Prostate gland (tissue), 2 donors: Measurements from ENCODE around the gene ARHGEF2. TPM values are rescaled to one million over a fixed set of nuclear protein-coding genes. Genes with fewer than 3 reads are reported as not detected.

Source experiments
- DNase-seq: peaks from one replicate; pipeline ENCODE4 v3.0.0-alpha.2; 2019; ENCODE audit warnings: low spot score
- H3K27ac ChIP-seq, 2 donors: fragments of 200-600 bp; sonication (generic); 2 replicates each; pipeline ENCODE4 v1.5.1; 2017 to 2019
- H3K27me3 ChIP-seq: fragments of 200-600 bp; sonication (generic); replicated peaks from 2 replicates; pipeline ENCODE4 v1.5.1; 2019; ENCODE audit not compliant: insufficient read depth
- H3K36me3 ChIP-seq, 2 donors: fragments of 200-600 bp; sonication (generic); 1 replicate in 1 of 2; 2 replicates in 1 of 2; pipeline versions ENCODE4 v1.5.1 to v1.8.1; 2017 to 2019
- H3K4me1 ChIP-seq: fragments of 200-600 bp; sonication (generic); replicated peaks from 2 replicates; pipeline ENCODE4 v1.5.1; 2019
- H3K4me3 ChIP-seq, 2 donors: fragments of 200-600 bp; sonication (generic); 2 replicates each; pipeline ENCODE4 v1.5.1; 2017 to 2019
- H3K9me3 ChIP-seq: fragments of 200-600 bp; sonication (generic); 2 replicates; pipeline ENCODE4 v1.5.1; 2017
- CTCF ChIP-seq, 4 experiments: fragments of 200-600 bp in 2 of 4; fragments of 450-650 bp in 2 of 4; sonication (generic) in 2 of 4; IDR thresholded peaks; 1 replicate in 3 of 4; 2 replicates in 1 of 4; pipeline ENCODE4 v1.5.1; 2016 to 2019; ENCODE audit warnings: antibody characterized with exemption in 4 of 4, mild to moderate bottlenecking in 2 of 4, moderate library complexity in 2 of 4
- POLR2A ChIP-seq: fragments of 450-650 bp; IDR thresholded peaks from one replicate; pipeline ENCODE4 v1.6.1; 2016; ENCODE audit warnings: antibody characterized with exemption, mild to moderate bottlenecking
- POLR2AphosphoS5 ChIP-seq: sonication (generic); formaldehyde crosslinking; IDR thresholded peaks from one replicate; pipeline ENCODE4 v1.6.1; 2017; ENCODE audit warnings: antibody characterized with exemption
- WGBS: methylation state at CpG from one replicate; pipeline ENCODE4 v1.1.5; 2018; 5-methylcytosine and 5-hydroxymethylcytosine counted together
- intact Hi-C: fragments of 100-400 bp; cut with DNase I; formaldehyde crosslinking; loops from one replicate; pipeline ENCODE4 v1.14.2; 2022
- total RNA-seq, 2 donors: library from RNA; depleted of rRNA; stranded (reverse); fragments of >200 nt; gene quantifications; one replicate each; pipeline ENCODE4 v1.1.0, GENCODE V29; 2016

ARHGEF2 gene
- total RNA-seq, 2 donors from 2014 or later = 35.8 to 66.2 TPM

- 31% methylated on average over 6 of the region's 6 CpGs for WGBS
- no peaks in the 10 kb centered on the region for H3K4me1 ChIP-seq
- no peak overlapping the region for H3K4me3 ChIP-seq
- TF ChIP-seq POLR2AphosphoS5 (no peak), POLR2A (no peak), CTCF (IDR thresholded peaks at IDR 0.05) (no peak)
- no peaks in the 10 kb centered on the region for H3K36me3 ChIP-seq
- no peaks in the 10 kb centered on the region for H3K27me3 ChIP-seq
- intact Hi-C loops = no loop called here
- no peak for DNase-seq
- no peaks in the 10 kb centered on the region for H3K9me3 ChIP-seq
- no peak overlapping the region for H3K27ac ChIP-seq
Observed at GRCh38 chr1:155944444-155944799, 33.9 kb downstream of the ARHGEF2 start.

GRCh38 chr1:155942578-155943141 lies 35.7 kb downstream of the ARHGEF2 start:
- Histone ChIP-seq H3K4me3 (no peak overlapping the region), H3K36me3 (no peaks in the 10 kb centered on the region), H3K27me3 (no peaks in the 10 kb centered on the region), H3K4me1 (no peaks in the 10 kb centered on the region), H3K27ac (no peak overlapping the region), H3K9me3 (no peaks in the 10 kb centered on the region)
- DNase-seq = no peak
- no peak for TF ChIP-seq CTCF (IDR thresholded peaks at IDR 0.05)
- TF ChIP-seq POLR2A = no peak
- TF ChIP-seq POLR2AphosphoS5 = no peak
- intact Hi-C loops = no loop called here
- WGBS = 60% methylated on average over 10 of the region's 11 CpGs

GRCh38 chr1:155941845-155942531 lies 36.4 kb downstream of the ARHGEF2 start:
- H3K27ac ChIP-seq = no peak overlapping the region
- intact Hi-C loops = no loop called here
- no peaks in the 10 kb centered on the region for H3K27me3 ChIP-seq
- no peaks in the 10 kb centered on the region for H3K4me1 ChIP-seq
- H3K36me3 ChIP-seq = no peaks in the 10 kb centered on the region
- TF ChIP-seq CTCF (IDR thresholded peaks at IDR 0.05) (no peak), POLR2A (no peak), POLR2AphosphoS5 (no peak)
- no peaks in the 10 kb centered on the region for H3K9me3 ChIP-seq
- DNase-seq = no peak
- H3K4me3 ChIP-seq = no peak overlapping the region
- 84% methylated on average over 23 of the region's 29 CpGs for WGBS

GRCh38 chr1:155940993-155941844 lies 37.1 kb downstream of the ARHGEF2 start, which contains the start of gene RXFP4:
RXFP4 (plus strand) TSS chr1:155941638; CDS start chr1:155941710, 72 bp downstream.
- H3K9me3 ChIP-seq = no peaks in the 10 kb centered on the region
- H3K4me1 ChIP-seq = no peaks in the 10 kb centered on the region
- H3K4me3 ChIP-seq = no peak within 1 kb of the TSS
- no peaks in the 10 kb centered on the region for H3K36me3 ChIP-seq
- DNase-seq = no peak
- no peak within 1 kb of the TSS for H3K27ac ChIP-seq
- WGBS = 47% methylated on average over 11 of the region's 11 CpGs
- H3K27me3 ChIP-seq = no peaks in the 10 kb centered on the region
- TF ChIP-seq POLR2AphosphoS5 = no peak
- TF ChIP-seq CTCF (IDR thresholded peaks at IDR 0.05) = no peak
- TF ChIP-seq POLR2A = no peak
- intact Hi-C loops = no loop called here
